Caco-2 (cell line): Measurements from ENCODE around the gene HAPLN3. TPM values are rescaled to one million over a fixed set of nuclear protein-coding genes. Genes with fewer than 3 reads are reported as not detected.

ENCODE experiments used
- BruUV-seq: library from RNA; stranded (reverse); fragments of 400-500 nt; replicated peaks from 2 replicates; lab custom pipeline; 2021; lab: Mats Ljungman, UMichigan
- CTCF ChIA-PET: fragments of 300-600 bp; sonication (Branson Sonifier 250); formaldehyde crosslinking; loops from one replicate; lab custom pipeline; 2022; ENCODE audit warnings: antibody characterized with exemption; lab: Charles Lee
- POLR2A ChIA-PET: fragments of 300-600 bp; sonication (Branson Sonifier 250); formaldehyde crosslinking; loops from one replicate; lab custom pipeline; 2022; ENCODE audit warnings: antibody characterized with exemption; lab: Charles Lee
- DNase-seq, 2 experiments: peaks; one replicate each; pipeline versions ENCODE4 v3.0.0 to v3.0.0-alpha.2; 2020 to 2022
- H3K27me3 ChIP-seq: replicated peaks from 2 replicates; pipeline ENCODE4 v1.6.0; 2011; ENCODE audit warnings: low read length; ENCODE audit not compliant: control insufficient read depth, insufficient read depth
- H3K36me3 ChIP-seq: 2 replicates; pipeline ENCODE4 v1.5.1; 2011; ENCODE audit warnings: low read length; ENCODE audit not compliant: control insufficient read depth, insufficient read depth
- H3K4me1 ChIP-seq: fragments of 250-450 bp; sonication (Bioruptor Pico); 2 replicates; pipeline ENCODE4 v1.5.1; 2020; ENCODE audit warnings: mild to moderate bottlenecking
- H3K4me3 ChIP-seq: 2 replicates; pipeline ENCODE4 v1.5.1; 2011; ENCODE audit warnings: low read depth, mild to moderate bottlenecking, control low read depth, low read length
- H3K9me3 ChIP-seq: fragments of 250-450 bp; sonication (Bioruptor Pico); 2 replicates; pipeline ENCODE4 v1.5.1; 2020; ENCODE audit warnings: mild to moderate bottlenecking, moderate library complexity
- H3K27ac Mint-ChIP-seq: one replicate; pipeline ENCODE4 v1.8.0; 2022; ENCODE audit warnings: mixed read lengths; ENCODE audit not compliant: unreplicated experiment
- H3K27me3 Mint-ChIP-seq: one replicate; pipeline ENCODE4 v1.8.0; 2022; ENCODE audit warnings: mixed read lengths; ENCODE audit not compliant: insufficient read depth, unreplicated experiment
- H3K36me3 Mint-ChIP-seq: one replicate; pipeline ENCODE4 v1.8.0; 2022; ENCODE audit warnings: mild to moderate bottlenecking, mixed read lengths; ENCODE audit not compliant: insufficient read depth, unreplicated experiment
- H3K4me1 Mint-ChIP-seq: one replicate; pipeline ENCODE4 v1.8.0; 2022; ENCODE audit warnings: low read depth, mixed read lengths; ENCODE audit not compliant: unreplicated experiment
- H3K4me3 Mint-ChIP-seq: one replicate; pipeline ENCODE4 v1.8.0; 2022; ENCODE audit warnings: mild to moderate bottlenecking, moderate library complexity, mixed read lengths; ENCODE audit not compliant: unreplicated experiment
- H3K9me3 Mint-ChIP-seq: one replicate; pipeline ENCODE4 v1.8.0; 2022; ENCODE audit warnings: mixed read lengths; ENCODE audit not compliant: unreplicated experiment
- intact Hi-C: fragments of 100-400 bp; cut with micrococcal nuclease; formaldehyde crosslinking; loops from one replicate; pipeline ENCODE4 v1.10.0; 2022; ENCODE audit not compliant: unreplicated experiment
- total RNA-seq: library from RNA; stranded (reverse); gene quantifications from 2 replicates; pipeline ENCODE4 v1.2.3, GENCODE V29; 2022
- TF ChIP-seq, protein P1 (sequence below), 2 experiments: fragments of 200-600 bp in 1 of 2; IDR thresholded peaks; 1 replicate in 1 of 2; 2 replicates in 1 of 2; pipeline versions ENCODE4 v1.5.1 to v1.8.0; 2011 to 2022; ENCODE audit warnings: antibody characterized with exemption in 1 of 2, control low read depth in 1 of 2, inconsistent platforms in 1 of 2, low read depth in 1 of 2, low read length in 1 of 2, mild to moderate bottlenecking in 1 of 2, moderate library complexity in 1 of 2; ENCODE audit not compliant: insufficient read depth in 1 of 2, severe bottlenecking in 1 of 2, unreplicated experiment in 1 of 2

Gene HAPLN3
- total RNA-seq, 1 experiment from 2014 or later = 16.7 TPM

DNA sequence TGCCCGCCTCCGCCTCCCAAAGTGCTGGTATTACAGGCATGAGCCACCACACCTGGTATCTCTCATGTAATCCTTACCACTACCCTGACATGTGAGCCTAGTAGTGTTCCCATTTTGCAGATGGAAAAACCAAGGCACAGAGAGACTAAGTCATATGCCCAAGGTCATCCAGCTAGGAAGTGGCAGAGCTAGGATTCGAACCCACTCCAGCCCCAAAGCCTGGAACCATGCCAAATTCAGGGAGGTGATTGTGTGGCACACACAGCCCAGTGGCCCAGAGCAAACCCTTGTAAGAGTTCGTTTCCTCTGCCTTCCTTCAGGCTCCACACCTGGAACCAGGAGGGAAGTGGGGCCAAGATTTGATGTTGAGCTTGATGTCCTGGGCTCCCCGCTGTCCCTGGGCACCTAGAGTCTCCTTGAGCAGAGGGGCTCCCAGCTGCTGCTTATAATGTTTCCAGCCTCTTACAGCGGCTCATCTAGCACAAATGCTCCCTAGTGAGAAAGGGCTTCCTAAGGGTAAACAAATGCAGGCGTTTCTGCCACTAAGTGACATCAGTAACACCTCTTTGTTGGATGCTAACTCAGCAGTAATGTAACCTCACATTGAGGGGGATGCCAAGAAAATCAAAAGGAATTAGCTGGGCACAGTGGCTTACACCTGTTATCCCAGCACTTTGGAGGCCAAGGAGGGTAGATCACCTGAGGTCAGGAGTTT lies 3.6 kb downstream of the HAPLN3 start:
- POLR2A ChIA-PET = no interaction called here
- H3K4me1 ChIP-seq = no peaks in the 10 kb centered on the region
- no peaks in the 10 kb centered on the region for H3K27me3 ChIP-seq
- no peak overlapping the region for H3K4me3 Mint-ChIP-seq
- BruUV-seq = no TSS peak
- H3K9me3 ChIP-seq = no peaks in the 10 kb centered on the region
- H3K36me3 Mint-ChIP-seq = peaks cover 29% of the 10 kb centered on the region
- H3K9me3 Mint-ChIP-seq = no peaks in the 10 kb centered on the region
- TF ChIP-seq, protein P1, sequence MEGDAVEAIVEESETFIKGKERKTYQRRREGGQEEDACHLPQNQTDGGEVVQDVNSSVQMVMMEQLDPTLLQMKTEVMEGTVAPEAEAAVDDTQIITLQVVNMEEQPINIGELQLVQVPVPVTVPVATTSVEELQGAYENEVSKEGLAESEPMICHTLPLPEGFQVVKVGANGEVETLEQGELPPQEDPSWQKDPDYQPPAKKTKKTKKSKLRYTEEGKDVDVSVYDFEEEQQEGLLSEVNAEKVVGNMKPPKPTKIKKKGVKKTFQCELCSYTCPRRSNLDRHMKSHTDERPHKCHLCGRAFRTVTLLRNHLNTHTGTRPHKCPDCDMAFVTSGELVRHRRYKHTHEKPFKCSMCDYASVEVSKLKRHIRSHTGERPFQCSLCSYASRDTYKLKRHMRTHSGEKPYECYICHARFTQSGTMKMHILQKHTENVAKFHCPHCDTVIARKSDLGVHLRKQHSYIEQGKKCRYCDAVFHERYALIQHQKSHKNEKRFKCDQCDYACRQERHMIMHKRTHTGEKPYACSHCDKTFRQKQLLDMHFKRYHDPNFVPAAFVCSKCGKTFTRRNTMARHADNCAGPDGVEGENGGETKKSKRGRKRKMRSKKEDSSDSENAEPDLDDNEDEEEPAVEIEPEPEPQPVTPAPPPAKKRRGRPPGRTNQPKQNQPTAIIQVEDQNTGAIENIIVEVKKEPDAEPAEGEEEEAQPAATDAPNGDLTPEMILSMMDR (IDR thresholded peaks at IDR 0.05; ENCODE audit: insufficient read depth in 1 of 2, low read depth in 1 of 2, low read length in 1 of 2, severe bottlenecking in 1 of 2, unreplicated experiment in 1 of 2) = no peak
- H3K27ac Mint-ChIP-seq = no peak overlapping the region
- H3K4me1 Mint-ChIP-seq = no peaks in the 10 kb centered on the region
- intact Hi-C loops = no loop called here
- H3K4me3 ChIP-seq = no peak overlapping the region
- H3K27me3 Mint-ChIP-seq = no peaks in the 10 kb centered on the region
- CTCF ChIA-PET = no interaction called here
- no peak for DNase-seq
- no peaks in the 10 kb centered on the region; the same call in 1 of the 2 replicates for H3K36me3 ChIP-seq

DNA sequence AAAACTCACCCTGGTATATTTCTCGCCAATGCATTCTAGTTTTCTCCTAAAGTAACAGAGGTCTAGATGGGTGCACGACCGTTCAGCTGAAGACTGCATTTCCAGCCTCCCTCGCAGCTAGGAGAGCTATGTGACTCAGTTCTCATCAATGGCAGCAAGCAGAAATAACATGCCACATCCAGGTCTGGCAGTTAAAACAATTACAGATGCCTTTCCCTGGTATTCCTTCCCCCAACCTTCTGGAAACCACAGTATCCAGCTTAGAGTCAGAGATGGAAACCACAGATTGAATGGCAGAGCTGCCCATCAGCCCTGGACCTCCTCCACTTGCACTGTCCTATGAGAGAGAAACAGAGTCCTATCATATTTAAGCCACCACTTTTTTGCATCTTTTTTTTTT lies 4.8 kb downstream of the HAPLN3 start:
- H3K27ac Mint-ChIP-seq = no peak overlapping the region
- no peaks in the 10 kb centered on the region for H3K27me3 Mint-ChIP-seq
- peaks cover 22% of the 10 kb centered on the region for H3K36me3 Mint-ChIP-seq
- CTCF ChIA-PET = no interaction called here
- POLR2A ChIA-PET = no interaction called here
- Histone ChIP-seq H3K4me3 (no peak overlapping the region), H3K36me3 (no peaks in the 10 kb centered on the region), H3K4me1 (no peaks in the 10 kb centered on the region), H3K9me3 (no peaks in the 10 kb centered on the region), H3K27me3 (no peaks in the 10 kb centered on the region)
- intact Hi-C loops = no loop called here
- no peaks in the 10 kb centered on the region for H3K4me1 Mint-ChIP-seq
- DNase-seq = no peak
- no TSS peak for BruUV-seq
- H3K9me3 Mint-ChIP-seq = no peaks in the 10 kb centered on the region
- TF ChIP-seq, protein P1 (IDR thresholded peaks at IDR 0.05; ENCODE audit: insufficient read depth in 1 of 2, low read depth in 1 of 2, low read length in 1 of 2, severe bottlenecking in 1 of 2, unreplicated experiment in 1 of 2) = no peak
- no peak overlapping the region for H3K4me3 Mint-ChIP-seq

DNA sequence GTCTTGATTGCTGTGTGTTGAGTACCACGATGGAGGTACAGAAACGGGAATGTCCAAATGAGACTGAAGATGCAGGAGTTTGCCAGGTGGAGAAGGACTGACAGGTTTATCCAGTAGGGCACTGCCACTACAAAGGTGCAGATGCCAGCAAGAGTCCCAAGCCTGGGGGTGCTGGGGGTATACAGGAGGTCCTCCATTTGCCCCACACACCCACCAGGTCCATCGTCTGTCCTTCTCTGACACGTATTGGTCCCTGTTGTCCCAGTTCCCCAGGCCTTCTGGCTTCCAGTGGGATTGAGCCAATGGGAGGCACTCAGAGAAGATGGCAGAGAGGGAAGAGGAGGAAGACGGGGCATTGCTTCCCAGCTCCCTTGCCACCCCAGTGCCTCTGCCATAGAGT lies 6.6 kb downstream of the HAPLN3 start:
- no peaks in the 10 kb centered on the region for H3K36me3 ChIP-seq
- Mint-ChIP-seq H3K36me3 (peaks cover 28% of the 10 kb centered on the region), H3K27ac (no peak overlapping the region), H3K4me3 (no peak overlapping the region), H3K27me3 (no peaks in the 10 kb centered on the region), H3K4me1 (no peaks in the 10 kb centered on the region), H3K9me3 (no peaks in the 10 kb centered on the region)
- H3K4me1 ChIP-seq = no peaks in the 10 kb centered on the region
- H3K4me3 ChIP-seq = no peak overlapping the region
- TF ChIP-seq, protein P1 (IDR thresholded peaks at IDR 0.05; ENCODE audit: insufficient read depth in 1 of 2, low read depth in 1 of 2, low read length in 1 of 2, severe bottlenecking in 1 of 2, unreplicated experiment in 1 of 2) = no peak
- BruUV-seq = no TSS peak
- ChIA-PET POLR2A (no interaction called here), CTCF (no interaction called here)
- no peaks in the 10 kb centered on the region for H3K9me3 ChIP-seq
- intact Hi-C loops = no loop called here
- no peak for DNase-seq
- H3K27me3 ChIP-seq = no peaks in the 10 kb centered on the region
